ENCODE measurements around the gene SNRPB.

SNRPB gene

GRCh38 chr20:2416541-2417212 is 53.9 kb downstream of the SNRPB start:
- in situ Hi-C loops (cut with MboI; ENCODE audit: low pct_unique_long_range_greater_than_20kb, low sequenced_read_pairs, unreplicated experiment) = no loop called here
- TF ChIP-seq, protein P1, sequence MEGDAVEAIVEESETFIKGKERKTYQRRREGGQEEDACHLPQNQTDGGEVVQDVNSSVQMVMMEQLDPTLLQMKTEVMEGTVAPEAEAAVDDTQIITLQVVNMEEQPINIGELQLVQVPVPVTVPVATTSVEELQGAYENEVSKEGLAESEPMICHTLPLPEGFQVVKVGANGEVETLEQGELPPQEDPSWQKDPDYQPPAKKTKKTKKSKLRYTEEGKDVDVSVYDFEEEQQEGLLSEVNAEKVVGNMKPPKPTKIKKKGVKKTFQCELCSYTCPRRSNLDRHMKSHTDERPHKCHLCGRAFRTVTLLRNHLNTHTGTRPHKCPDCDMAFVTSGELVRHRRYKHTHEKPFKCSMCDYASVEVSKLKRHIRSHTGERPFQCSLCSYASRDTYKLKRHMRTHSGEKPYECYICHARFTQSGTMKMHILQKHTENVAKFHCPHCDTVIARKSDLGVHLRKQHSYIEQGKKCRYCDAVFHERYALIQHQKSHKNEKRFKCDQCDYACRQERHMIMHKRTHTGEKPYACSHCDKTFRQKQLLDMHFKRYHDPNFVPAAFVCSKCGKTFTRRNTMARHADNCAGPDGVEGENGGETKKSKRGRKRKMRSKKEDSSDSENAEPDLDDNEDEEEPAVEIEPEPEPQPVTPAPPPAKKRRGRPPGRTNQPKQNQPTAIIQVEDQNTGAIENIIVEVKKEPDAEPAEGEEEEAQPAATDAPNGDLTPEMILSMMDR (IDR thresholded peaks at IDR 0.05; ENCODE audit: extremely low read depth, insufficient read depth, missing control alignments) = no peak
- no peak for DNase-seq (ENCODE audit: low spot score)

Data from GM13977 (cell line).